Ammon's horn (tissue), 1 donor: Measurements from ENCODE around the gene WSB1.
"Not testable (repeated sequence)": the region's sequence is repeated elsewhere in the genome, so short reads cannot be mapped to it uniquely, and the experiment has no call there.

Experiments
- DNase-seq: peaks from one replicate; pipeline ENCODE4 v3.0.0-alpha.2; 2016; ENCODE audit warnings: low spot score

Gene WSB1, protein sequence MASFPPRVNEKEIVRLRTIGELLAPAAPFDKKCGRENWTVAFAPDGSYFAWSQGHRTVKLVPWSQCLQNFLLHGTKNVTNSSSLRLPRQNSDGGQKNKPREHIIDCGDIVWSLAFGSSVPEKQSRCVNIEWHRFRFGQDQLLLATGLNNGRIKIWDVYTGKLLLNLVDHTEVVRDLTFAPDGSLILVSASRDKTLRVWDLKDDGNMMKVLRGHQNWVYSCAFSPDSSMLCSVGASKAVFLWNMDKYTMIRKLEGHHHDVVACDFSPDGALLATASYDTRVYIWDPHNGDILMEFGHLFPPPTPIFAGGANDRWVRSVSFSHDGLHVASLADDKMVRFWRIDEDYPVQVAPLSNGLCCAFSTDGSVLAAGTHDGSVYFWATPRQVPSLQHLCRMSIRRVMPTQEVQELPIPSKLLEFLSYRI

DNA sequence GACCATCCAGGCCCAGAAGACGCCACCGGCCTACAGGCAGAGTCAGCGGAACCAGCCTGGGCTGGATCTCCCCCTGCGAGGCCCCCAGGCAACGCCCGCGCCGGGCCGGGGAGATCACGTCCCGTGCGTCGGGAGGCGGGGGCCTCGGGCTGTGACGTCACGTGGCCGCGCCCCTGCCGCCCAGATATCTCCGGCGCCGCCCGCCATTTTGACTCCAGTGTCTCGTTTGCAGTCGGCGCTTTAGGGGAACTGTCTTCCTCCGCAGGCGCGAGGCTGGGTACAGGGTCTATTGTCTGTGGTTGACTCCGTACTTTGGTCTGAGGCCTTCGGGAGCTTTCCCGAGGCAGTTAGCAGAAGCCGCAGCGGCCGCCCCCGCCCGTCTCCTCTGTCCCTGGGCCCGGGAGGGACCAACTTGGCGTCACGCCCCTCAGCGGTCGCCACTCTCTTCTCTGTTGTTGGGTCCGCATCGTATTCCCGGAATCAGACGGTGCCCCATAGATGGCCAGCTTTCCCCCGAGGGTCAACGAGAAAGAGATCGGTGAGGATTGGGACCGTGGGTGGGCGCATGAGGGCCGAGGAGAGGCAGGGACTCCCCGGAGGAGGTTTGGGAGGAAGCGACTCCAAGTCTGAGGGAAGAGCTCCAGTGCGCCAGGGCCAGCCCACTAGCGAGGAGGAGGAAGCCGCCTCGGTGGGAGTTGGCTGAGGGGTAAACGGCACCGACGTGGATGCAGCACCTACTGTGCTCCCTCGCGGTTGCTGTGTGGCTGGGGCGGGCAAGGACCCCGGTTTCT lies at the start of gene WSB1:
Gene WSB1, plus strand, starts transcription at position 217 of the 791 bp plus-strand sequence. Its CDS starts 282 bp downstream, at position 499.
- DNase-seq = peak; percentile 93

DNA sequence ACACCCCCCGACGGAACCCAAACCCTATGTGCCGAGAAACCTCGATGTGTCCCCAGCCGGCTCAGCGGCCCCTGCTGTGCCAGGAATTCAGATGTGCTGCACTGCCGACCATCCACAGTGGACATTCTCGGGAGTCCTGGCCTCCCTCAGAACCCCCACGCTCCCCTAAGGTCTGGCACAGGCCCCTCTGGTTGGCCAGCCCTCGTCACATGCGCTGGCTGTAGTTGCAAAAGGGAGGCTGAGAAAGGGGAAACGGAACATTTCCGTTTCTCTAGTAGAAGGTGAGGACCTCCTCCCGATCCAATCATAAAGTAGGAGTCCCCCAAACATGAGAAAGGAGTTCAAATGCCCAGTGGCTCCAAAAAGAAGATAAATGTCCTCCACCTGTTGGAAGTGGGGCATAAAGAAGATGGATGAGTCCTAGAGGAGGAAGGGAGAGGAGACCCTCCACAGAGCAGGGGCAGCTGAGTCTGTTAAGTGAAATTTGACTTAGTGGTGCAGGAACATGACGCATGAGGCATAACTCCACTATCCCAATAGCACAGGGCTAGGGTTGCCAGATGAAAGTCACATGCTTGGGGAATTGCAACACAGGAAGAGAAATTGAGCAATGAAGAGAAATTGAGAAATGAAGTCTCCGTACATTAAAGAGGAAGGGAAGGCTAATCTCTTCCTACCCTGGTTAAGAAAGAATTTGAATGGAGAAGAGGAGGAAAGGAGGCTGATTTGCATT lies 49.3 kb upstream of the WSB1 start:
- DNase-seq = peak; percentile 77

DNA sequence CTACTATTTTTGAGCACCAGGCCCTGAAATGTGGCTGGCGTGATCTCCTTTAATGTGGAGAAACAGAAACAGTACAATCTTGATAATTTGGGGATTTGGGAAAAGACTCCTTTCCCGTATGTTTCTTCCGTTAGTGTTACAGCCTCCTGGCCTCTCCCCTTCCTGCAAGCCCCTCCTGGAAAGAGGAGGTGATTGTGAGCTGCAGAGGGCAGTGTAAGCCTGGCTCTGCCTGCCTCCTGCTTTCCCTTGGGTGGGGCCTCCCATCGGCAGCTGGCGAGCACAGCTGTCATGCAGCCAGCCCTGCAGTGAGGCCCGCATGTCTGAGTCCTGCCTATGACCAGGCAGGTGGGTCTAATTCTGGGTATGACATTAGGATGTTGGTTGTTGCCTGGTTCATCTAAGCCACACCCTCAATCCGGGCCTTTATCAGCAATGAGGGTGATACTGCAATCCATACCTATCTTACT lies 48.7 kb upstream of the WSB1 start:
- peak; percentile 94 for DNase-seq

DNA sequence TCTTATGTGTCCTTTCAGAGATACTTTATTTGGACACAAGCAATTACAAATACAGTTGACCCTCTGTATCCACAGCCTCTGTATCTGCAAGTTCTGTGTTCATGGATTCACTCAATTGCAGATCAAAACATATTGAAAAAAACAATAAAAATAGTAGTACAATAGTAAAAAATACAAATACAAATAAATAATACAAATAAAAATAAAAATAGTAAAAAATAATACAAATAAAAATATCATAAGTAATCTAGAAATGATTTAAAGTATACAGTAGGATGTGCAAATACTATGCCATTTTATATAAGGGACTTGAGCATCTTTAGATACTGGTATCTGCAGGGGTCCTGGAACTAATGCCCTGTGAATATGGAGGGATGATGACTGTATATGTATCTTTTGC lies 47.4 kb upstream of the WSB1 start:
- no peak for DNase-seq

DNA sequence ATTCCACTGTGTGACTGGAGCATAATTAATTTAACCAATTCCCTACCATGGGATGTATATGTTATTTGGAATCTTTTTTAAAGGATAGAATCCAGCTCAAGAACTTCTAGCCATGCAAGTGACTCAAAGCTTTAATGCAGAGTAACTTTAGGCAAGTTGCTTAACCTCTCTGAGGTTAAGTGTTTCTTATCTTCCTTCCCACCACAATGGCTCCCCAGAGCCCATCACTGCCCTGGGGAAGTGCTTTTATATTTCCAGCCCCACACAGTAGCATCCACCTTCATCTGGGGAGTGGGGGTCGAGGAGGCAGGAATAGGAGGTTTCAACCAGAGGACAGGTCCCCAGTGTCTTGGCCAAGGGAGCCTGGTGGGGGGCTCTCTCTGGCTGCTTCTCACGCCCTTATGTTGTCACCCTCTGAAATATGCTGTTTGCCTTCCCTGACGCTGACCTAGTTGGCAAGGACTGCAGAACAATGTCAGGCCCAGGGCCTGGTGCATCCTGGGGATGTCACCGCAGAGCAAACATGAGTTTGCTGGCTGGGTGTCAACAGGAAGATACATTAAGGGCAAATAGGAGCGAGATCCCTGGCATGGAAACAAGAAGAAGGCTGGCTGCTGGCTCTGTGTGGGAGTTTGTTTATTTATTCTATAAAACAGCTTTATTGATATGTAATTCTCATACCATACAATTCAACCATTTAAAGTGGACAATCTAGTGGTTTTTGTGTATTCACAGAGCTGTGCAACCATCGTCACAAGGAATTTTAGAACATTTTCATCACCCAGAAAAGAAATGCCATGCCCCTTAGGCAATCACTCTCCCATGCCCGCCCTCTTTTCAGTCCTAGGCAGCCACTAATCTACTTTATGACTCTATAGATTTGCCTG lies 46.6 kb upstream of the WSB1 start:
- peak; percentile 78 for DNase-seq

DNA sequence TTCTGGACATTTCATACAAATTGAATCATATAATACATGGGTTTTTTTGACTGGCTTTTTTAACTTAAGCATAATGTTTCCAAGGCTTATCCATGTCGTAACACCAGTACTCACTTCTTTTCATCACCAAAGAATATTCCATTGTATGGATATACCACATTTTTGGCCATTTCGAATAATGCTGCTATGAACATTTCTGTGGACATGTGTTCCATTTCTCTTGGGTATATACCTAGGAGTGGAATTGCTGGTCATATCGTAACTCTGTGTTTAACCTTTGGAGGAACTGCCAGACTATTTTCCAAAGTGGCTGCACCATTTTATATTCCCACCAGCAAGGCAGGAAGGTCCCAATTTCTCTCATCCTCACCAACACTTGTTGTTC lies 46.0 kb upstream of the WSB1 start:
- no peak for DNase-seq

DNA sequence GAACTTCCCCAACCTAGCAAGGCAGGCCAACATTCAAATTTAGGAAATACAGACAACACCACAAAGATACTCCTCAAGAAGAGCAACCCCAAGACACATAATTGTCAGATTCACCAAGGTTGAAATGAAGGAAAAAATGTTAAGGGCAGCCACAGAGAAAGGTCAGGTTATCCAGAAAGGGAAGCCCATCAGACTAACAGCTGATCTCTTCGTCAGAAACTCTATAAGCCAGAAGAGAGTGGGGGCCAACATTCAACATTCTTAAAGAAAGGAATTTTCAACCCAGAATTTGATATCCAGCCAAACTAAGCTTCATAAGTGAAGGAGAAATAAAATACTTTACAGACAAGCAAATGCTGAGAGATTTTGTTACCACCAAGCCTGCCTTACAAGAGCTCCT lies 43.1 kb upstream of the WSB1 start:
- DNase-seq = not testable (repeated sequence)

DNA sequence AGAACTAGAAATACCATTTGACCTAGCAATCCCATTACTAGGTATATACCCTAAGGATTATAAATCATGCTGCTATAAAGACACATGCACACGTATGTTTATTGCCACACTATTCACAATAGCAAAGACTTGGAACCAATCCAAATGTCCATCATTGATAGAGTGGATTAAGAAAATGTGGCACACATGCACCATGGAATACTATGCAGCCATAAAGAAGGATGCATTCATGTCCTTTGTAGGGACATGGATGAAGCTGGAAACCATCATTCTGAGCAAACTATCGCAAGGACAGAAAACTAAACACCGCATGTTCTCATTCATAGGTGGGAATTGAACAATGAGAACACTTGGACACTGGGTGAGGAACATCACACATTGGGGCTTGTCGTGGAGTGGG lies 39.1 kb upstream of the WSB1 start:
- DNase-seq = not testable (repeated sequence)

DNA sequence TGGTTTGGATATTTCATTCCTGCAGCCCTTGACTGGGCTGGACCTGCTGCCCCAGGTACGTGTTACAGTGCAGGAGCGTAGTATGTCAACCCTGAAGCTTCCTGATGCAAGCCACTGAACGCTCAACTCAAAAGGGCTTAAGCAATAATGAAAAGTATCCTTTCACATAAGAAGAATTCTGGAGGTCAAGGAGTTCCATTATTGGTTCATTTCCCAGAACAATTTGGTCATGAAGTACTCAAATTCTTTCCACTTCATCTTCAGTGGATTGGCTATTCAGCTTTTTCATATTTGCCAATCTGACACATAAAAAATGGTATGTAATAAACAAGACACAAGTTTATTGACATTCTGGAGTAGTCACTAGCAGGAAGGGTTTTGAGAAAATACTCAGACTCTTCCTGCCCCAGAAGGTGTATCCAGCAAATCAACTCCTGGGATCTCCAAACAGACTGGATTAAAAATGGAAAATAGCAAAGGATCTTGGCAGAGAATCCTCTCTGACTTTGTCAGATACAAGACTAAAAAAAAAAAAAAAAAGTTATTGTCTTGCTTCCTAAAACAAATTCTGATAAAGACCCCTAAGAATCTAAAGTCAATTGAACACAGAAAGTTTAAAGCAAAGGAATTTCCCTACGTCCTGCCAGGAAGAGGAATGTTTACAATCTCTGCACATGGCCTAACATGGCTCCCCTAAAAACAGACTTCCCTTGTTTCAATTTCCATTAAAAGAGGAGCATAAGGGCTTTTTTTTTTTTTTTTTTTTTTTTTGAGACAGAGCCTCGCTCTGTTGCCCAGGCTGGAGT lies 37.5 kb upstream of the WSB1 start:
- DNase-seq = no peak

DNA sequence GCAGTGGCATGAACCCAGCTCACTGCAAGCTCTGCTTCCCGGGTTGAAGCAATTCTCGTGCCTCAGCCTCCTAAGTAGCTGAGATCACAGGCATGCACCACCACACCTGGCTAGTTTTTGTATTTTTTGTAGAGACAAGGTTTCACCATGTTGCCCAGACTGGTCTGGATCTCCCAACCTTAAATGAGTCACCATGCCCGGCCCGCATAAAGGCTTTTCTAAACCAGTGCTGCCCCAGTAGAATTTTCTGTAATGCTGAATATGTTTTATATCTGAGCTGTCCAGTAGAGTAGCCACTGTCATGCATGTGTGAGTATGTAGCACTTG lies 36.9 kb upstream of the WSB1 start:
- DNase-seq = no peak

DNA sequence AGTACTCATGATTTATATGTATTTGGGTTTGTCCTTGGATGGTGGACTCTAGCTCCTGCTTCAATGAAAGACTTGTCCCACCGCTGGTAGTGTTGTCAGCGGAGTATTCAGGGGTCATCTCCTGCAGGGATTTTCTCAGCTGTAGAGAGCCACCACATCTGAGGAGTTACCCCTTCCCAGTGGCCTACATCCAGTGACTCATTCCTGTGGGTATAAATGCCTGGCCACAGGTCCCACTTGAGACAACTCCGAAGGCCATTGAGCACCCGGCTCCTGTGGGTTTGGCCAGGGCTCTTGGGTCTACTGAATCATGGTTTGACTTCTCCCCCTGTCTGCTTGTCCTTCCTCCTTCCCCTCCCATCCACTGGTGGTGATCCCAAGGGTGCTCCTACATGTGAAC lies 34.6 kb upstream of the WSB1 start:
- no peak for DNase-seq

DNA sequence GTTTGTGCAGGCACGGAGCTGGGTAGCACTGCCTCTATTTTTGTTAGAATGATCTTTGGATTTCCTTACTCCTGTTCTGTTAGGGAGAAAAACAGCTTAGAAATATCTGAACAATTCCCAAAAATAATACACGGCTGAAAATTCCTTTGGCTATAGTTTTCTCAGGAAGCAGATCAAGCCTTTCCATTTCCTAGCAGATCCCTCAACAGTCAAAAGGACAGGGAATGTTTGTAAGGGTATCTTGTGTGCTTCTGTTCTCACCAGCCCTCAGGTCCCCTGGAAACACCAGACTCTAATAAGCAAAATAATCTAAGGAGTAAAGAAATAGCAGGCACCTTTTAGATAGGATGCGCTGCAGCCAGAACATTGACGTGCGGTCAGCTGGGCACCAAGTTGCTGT lies 30.5 kb upstream of the WSB1 start:
- DNase-seq = no peak

DNA sequence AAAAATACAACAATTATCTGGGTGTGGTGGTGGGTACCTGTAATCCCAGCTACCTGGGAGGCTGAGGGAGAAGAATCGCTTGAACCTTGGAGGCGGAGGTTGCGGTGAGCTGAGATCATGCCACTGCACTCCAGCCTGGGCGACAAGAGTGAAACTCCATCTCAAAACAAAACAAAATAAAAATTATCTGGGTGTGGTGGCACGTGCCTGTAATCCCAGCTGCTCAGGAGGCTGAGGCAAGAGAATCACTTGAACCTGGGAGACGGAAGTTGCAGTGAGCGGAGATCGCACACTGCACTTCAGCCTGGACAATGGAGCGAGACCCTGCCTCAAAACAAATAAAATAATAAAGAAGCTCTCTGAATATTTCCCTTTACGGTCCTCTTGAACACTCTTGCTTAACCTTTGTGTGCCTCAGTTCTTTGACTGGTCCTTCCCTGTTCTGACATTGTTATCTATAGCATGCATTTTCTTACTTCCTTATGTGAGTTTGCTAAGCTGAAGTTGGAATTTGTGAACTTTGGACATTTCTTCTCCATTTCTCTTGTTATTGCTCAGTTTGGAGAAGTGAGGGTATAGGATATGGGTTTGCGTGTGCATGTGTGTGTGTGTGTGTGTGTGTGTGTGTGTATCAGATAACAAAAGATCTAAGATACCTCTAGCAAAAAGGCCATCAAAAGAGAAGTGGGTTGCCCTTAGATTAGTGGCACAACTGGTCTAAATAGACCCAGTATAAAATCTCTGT lies 29.7 kb upstream of the WSB1 start:
- DNase-seq = no peak

DNA sequence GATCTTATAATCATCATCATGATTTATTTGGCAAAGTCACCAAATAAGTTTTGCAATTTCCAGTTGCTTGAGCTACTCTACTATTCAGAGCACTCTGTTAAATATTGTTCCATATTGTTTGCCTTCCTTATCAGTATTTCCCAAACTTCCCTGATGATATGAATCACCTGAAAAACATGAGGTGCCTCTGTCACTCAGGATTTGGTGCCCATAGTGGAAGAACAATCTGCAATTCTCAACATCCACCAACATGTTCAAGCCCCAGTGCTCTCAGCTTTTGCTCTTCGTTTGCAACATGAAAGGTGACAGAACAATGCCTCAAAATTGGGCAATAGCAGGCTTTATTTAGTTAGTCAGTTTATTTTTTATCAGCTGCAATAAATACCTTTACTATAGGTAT lies 28.6 kb upstream of the WSB1 start:
- no peak for DNase-seq

DNA sequence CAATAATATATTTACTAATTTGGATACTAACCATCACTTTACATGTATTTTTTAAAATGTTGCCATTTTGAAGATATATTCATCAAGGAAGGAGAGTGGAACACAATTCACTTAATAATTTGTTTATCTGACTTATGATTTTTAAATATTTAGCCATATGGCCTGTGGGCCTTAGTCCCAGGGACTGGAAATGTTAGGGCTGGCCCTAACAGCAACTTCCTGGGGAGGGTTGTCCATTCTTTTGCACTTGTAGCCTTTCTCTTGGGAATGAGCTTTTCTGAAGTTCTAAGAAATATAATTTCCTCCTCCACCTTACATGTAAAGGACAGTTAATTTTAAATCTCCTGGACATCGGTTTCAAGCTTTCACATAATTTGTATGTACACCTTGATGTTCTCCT lies 27.7 kb upstream of the WSB1 start:
- no peak for DNase-seq

DNA sequence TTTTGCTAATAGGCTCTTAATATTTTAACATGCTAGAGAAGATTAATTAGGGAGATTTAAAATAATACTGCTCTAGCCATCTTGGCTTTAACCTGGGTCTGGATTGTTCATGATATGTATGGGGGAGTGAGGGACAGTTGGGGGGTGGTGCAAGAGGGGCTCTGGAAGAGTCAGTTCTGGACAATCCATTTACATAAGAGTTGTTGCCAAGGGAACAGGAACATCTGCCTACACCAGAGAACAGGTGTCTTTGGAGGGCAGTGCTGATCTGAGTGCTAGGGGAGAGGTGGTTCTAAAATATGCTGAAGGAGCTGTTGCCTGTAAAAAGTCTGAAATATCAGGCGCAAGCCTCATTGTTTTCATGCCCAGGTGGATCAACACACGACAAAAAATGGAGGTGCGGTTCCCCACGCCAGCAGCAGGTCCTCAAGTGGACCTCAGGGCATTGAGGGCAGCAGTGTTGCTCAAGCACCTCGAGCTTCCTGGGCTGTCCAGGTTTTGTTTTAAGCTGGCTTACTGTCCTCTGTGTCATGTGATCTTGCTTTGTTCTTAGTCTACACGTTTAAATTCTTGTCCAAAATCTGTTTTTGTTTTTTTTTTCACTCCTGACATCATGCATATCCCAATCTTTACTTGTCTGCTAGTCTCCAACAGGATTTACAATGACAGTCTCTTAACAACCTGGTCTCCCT lies 25.4 kb upstream of the WSB1 start:
- no peak for DNase-seq

DNA sequence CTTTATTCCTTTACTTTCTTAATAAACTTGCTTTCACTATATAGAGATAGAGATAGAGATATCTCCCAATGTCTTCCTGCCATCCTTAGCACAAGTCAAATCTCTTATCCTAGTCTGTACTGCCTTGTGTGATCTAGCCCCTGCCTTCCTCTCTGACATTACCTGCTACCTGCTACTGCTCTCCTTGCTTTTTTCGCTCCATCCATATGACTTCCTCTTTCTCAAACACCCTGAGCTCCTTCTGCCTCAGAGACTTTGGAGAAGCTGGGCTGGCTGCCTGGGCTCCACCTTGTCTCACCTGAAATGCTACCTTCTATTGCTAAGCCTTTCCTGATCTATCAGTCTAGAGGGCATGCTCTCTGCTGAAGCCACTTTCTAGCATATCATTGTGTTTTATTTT lies 24.7 kb upstream of the WSB1 start:
- no peak for DNase-seq

DNA sequence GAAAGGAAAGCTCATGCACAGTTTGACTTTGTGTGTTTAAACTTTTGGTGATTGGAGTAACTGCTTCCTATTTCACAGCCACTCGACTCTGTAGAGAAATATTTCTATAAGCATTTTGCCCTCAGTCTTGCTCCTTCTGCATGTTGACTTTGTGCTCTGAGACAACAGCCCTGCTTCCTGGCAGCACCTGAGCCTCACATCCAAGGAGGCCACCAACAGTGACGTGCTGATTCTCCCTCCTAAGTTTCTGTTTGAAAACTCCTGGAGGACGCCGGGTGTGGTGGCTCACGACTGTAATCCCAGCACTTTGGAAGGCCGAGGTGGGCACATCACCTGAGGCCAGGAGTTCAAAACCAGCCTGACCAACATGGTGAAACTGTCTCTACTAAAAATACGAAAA lies 23.9 kb upstream of the WSB1 start:
- DNase-seq = no peak

DNA sequence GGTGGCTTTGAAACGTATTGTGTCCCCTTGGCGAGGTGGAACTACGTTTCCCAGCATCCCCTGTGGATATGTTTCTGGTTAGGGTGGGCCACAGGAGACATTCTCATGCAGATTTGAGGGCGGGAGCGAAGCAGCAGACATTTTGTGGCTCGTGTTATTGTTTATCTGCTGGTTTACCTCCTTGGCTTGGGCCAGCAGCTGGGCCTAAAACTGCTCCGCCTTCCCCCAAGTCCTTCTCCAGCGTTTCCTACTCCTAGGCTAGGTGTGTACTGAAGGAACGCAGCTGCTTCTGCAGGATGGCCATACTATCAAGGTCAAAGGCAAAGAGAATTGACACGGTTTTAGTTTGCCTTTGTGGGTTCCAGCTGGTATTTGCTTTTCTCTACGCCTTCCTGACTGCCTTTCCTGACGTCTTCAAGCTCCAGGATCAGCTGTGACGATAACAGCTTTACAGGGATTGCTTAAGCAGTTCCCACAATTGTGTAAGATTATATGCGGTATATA lies 17.2 kb upstream of the WSB1 start:
- no peak for DNase-seq
